HUES64 (cell line): Measurements from ENCODE around the gene MAP7D3.
A peak's percentile ranks its signal among the peaks of the same experiment; 100 is the strongest.
"Not testable (repeated sequence)": the region's sequence is repeated elsewhere in the genome, so short reads cannot be mapped to it uniquely, and the experiment has no call there.

Experiments
- H3K27ac ChIP-seq: 2 replicates; pipeline ENCODE4 v1.7.0; 2013; ENCODE audit warnings: low read depth, low read length, inconsistent platforms
- H3K27me3 ChIP-seq: 2 replicates; pipeline ENCODE4 v1.6.1; 2013; ENCODE audit warnings: mild to moderate bottlenecking, low read length; ENCODE audit not compliant: insufficient read depth
- H3K36me3 ChIP-seq: 2 replicates; pipeline ENCODE4 v1.6.1; 2013; ENCODE audit warnings: mild to moderate bottlenecking, low read length; ENCODE audit not compliant: insufficient read depth
- H3K4me1 ChIP-seq: 2 replicates; pipeline ENCODE4 v1.6.1; 2013; ENCODE audit warnings: mild to moderate bottlenecking, low read length, moderate library complexity; ENCODE audit not compliant: insufficient read depth
- H3K4me3 ChIP-seq: 2 replicates; pipeline ENCODE4 v1.5.1; 2013; ENCODE audit warnings: mild to moderate bottlenecking, low read length, moderate library complexity
- H3K9ac ChIP-seq: 2 replicates; pipeline ENCODE4 v1.6.1; 2013; ENCODE audit warnings: mild to moderate bottlenecking, low read depth, low read length
- H3K9me3 ChIP-seq: 2 replicates; pipeline ENCODE4 v1.6.1; 2013; ENCODE audit warnings: low read depth, low read length; ENCODE audit not compliant: insufficient read depth
- WGBS: fragments of 150-250, 120-280 bp; methylation state at CpG from one replicate; pipeline ENCODE4 v1.1.7; 2013; ENCODE audit warnings: missing lambda C conversion rate; 5-methylcytosine and 5-hydroxymethylcytosine counted together

Gene MAP7D3

GRCh38 chrX:136176399-136176825 lies 74.8 kb downstream of the MAP7D3 start:
- H3K36me3 ChIP-seq: no peaks in the 10 kb centered on the region
- H3K4me3 ChIP-seq: no peak overlapping the region

GRCh38 chrX:136171420-136171819 lies 79.8 kb downstream of the MAP7D3 start:
- H3K9ac ChIP-seq: no peak overlapping the region
- WGBS: 100% methylated on average over 1 of the region's 1 CpG

More at GRCh38 chrX:136176399-136176825, 74.8 kb downstream of the MAP7D3 start:
- 78% methylated on average over 2 of the region's 2 CpGs for WGBS
- Histone ChIP-seq H3K9me3 (no peaks in the 10 kb centered on the region), H3K27me3 (no peaks in the 10 kb centered on the region), H3K27ac (no peak overlapping the region), H3K9ac (no peak overlapping the region), H3K4me1 (no peaks in the 10 kb centered on the region)

GRCh38 chrX:136170139-136170800 lies 80.9 kb downstream of the MAP7D3 start:
- Histone ChIP-seq H3K4me3 (no peak overlapping the region), H3K27me3 (no peaks in the 10 kb centered on the region), H3K27ac (no peak overlapping the region), H3K9ac (no peak overlapping the region), H3K36me3 (no peaks in the 10 kb centered on the region), H3K9me3 (no peaks in the 10 kb centered on the region), H3K4me1 (peaks cover 34% of the 10 kb centered on the region)
- WGBS: 76% methylated on average over 9 of the region's 9 CpGs

More at GRCh38 chrX:136171420-136171819, 79.8 kb downstream of the MAP7D3 start:
- Histone ChIP-seq H3K27ac (no peak overlapping the region), H3K36me3 (no peaks in the 10 kb centered on the region), H3K27me3 (no peaks in the 10 kb centered on the region), H3K4me3 (no peak overlapping the region), H3K4me1 (peaks cover 25% of the 10 kb centered on the region), H3K9me3 (no peaks in the 10 kb centered on the region)

GRCh38 chrX:136168929-136169735 lies 82.1 kb downstream of the MAP7D3 start:
- no peaks in the 10 kb centered on the region for H3K27me3 ChIP-seq
- no peak overlapping the region for H3K4me3 ChIP-seq
- H3K36me3 ChIP-seq: no peaks in the 10 kb centered on the region
- no peak overlapping the region; the same call in 1 of the 2 replicates for H3K27ac ChIP-seq
- no peak overlapping the region for H3K9ac ChIP-seq
- H3K4me1 ChIP-seq: peaks cover 40% of the 10 kb centered on the region
- WGBS: 34% methylated on average over 13 of the region's 17 CpGs
- no peaks in the 10 kb centered on the region for H3K9me3 ChIP-seq

- not testable (repeated sequence) for H3K4me3 ChIP-seq, H3K36me3 ChIP-seq, H3K9me3 ChIP-seq, H3K9ac ChIP-seq, H3K27ac ChIP-seq, H3K27me3 ChIP-seq
- peaks cover 40% of the 10 kb centered on the region for H3K4me1 ChIP-seq
- 81% methylated on average over 6 of the region's 6 CpGs for WGBS
These were observed 83.2 kb downstream of the MAP7D3 start for GRCh38 chrX:136167989-136168388.

GRCh38 chrX:136166221-136166855 lies 84.9 kb downstream of the MAP7D3 start:
- peak overlapping the region; percentile 30; the same call in 1 of the 2 replicates for H3K27ac ChIP-seq
- no peak overlapping the region for H3K4me3 ChIP-seq
- no peaks in the 10 kb centered on the region for H3K9me3 ChIP-seq
- H3K27me3 ChIP-seq: no peaks in the 10 kb centered on the region
- no peaks in the 10 kb centered on the region for H3K36me3 ChIP-seq
- H3K4me1 ChIP-seq: peaks cover 40% of the 10 kb centered on the region
- WGBS: 88% methylated on average over 8 of the region's 8 CpGs
- H3K9ac ChIP-seq: no peak overlapping the region

GRCh38 chrX:136165406-136165805 lies 85.8 kb downstream of the MAP7D3 start:
- WGBS: 80% methylated on average over 1 of the region's 3 CpGs

GRCh38 chrX:136163689-136164088 lies 87.5 kb downstream of the MAP7D3 start:
- Histone ChIP-seq H3K27ac (no peak overlapping the region), H3K9me3 (no peaks in the 10 kb centered on the region), H3K4me3 (no peak overlapping the region), H3K36me3 (no peaks in the 10 kb centered on the region), H3K9ac (no peak overlapping the region), H3K27me3 (no peaks in the 10 kb centered on the region), H3K4me1 (peaks cover 21% of the 10 kb centered on the region)
- WGBS: 100% methylated on average over 1 of the region's 1 CpG

More at GRCh38 chrX:136165406-136165805, 85.8 kb downstream of the MAP7D3 start:
- Histone ChIP-seq H3K27me3 (no peaks in the 10 kb centered on the region), H3K4me3 (no peak overlapping the region), H3K27ac (peak overlapping the region; percentile 30; the same call in 1 of the 2 replicates), H3K36me3 (no peaks in the 10 kb centered on the region), H3K9ac (0 out of 2 replicates have a peak overlapping the region, but pooled peaks have one; percentile 5), H3K9me3 (no peaks in the 10 kb centered on the region), H3K4me1 (peaks cover 36% of the 10 kb centered on the region)
